ENCODE data around the gene LRRC34.
A peak's percentile ranks its signal among the peaks of the same experiment; 100 is the strongest.

LRRC34 gene

DNA sequence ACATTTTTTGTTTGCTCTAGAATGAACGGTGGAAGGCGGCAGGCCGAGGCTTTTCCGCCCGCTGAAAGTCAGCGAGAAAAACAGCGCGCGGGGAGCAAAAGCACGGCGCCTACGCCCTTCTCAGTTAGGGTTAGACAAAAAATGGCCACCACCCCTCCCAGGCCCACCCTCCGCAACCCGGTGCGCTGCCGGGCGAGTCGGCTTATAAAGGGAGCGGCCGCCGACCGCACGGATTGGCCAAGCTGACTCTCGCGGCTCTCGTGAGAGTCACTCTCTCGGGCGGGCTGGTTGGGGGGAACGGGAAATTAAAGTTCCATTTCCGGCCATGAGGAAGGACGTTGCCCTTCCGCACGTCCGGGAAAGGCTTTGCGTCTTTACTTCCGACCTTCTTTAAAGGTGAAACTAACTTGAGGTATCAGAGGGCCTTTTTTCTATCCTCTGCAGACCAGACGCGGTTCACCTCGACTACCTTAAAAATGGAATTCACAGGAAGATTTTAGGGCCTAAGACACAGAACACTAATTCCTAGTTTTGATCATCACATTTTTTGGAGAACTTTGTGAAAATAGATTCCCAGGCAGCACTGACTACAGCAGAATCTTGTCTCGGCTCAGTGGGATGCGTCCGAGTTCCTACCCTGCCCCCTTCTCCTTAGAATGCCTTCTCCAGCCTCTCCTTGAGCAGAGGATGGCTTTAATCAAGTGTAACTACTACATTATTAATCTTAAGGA lies 47.7 kb downstream of the LRRC34 start, which contains the start of gene TERC:
TSS of gene TERC (minus strand) at position 179 of the 731 bp plus-strand sequence.
- peak; percentile 87 to 92 (median 92) for DNase-seq

DNA sequence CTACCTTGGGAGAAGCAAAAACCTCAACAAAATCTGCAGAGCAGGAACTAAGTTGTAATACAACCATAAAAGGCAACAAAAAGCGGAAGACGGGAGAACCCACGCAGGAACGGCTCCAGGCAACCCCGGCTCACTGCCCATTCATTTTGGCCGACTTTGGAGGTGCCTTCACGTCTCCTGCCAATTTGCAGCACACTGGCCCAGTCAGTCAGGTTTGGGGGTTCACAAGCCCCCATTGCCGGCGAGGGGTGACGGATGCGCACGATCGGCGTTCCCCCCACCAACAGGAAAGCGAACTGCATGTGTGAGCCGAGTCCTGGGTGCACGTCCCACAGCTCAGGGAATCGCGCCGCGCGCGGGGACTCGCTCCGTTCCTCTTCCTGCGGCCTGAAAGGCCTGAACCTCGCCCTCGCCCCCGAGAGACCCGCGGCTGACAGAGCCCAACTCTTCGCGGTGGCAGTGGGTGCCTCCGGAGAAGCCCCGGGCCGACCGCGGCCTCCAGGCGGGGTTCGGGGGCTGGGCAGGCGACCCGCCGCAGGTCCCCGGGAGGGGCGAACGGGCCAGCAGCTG lies 48.3 kb downstream of the LRRC34 start:
- peak; percentile 77 to 89 (median 87) for DNase-seq

DNA sequence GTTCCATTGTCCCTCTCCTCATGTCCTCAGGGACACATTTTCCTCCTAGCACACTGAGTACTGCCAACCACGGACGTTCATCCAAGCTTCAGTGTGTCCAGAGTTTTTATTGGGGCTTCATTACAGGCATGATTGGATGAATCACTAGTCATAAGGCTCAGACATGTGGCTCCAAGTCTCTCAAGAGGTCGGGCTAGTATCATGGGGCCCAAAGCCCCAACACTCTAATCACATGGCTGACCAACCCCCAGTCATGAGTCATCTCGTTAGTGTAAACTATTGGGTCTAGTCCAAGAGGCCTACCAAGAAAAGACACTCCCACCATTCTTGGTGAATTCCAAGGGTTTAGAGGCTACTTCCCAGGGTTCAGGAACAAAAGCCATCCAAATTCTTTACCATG lies 52.2 kb downstream of the LRRC34 start:
- peak in 1 of 4 experiments; percentile 18 for DNase-seq

DNA sequence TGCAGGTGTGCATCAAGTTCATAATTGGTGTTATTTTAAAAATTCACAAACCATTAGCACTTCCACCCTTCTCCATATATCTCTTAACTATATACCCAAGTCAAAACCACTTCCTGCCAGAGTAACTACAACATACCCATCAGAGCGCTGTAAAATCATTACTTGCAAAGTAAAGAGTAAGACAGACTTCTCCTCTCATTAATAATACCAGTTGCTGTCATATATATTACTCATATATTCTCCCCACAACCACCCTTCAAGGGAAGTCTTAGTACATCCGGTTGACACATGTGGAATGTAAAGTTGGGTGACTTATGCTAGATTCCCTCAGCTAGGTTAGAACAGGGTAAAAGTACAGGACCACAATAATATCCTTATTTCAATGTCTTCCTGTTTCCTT lies 53.4 kb downstream of the LRRC34 start:
- DNase-seq = peak in 1 of 4 experiments; percentile 43

DNA sequence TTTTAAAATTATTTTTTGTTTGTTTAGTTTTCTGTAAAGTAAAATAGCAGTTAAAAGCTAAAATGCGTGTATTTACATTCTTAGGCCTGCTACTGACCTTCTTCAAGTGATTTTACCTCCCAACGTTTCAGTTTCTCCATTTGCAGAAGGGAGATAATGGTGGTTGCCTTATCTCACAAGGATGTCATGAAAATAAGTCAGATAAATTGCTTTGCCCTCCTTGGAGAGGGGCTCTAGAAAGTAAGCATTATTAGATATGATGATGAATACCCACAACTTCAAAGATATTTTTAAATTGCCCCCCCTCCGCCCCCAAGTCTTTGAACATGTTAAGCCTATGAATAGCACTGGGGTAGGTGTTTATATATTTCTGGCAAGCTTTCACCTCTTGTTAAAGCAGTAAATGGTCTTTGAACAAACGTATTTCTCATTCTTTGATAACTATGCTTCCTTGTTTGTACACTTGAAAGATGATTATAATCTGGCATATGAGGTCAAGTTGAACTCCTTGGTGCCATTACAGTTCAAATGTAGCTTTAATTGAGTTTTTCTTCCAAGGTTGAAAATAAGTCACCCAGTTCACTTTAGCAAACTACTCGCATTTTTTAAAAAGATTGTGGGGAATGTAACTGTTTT lies 54.2 kb downstream of the LRRC34 start:
- no peak for DNase-seq

DNA sequence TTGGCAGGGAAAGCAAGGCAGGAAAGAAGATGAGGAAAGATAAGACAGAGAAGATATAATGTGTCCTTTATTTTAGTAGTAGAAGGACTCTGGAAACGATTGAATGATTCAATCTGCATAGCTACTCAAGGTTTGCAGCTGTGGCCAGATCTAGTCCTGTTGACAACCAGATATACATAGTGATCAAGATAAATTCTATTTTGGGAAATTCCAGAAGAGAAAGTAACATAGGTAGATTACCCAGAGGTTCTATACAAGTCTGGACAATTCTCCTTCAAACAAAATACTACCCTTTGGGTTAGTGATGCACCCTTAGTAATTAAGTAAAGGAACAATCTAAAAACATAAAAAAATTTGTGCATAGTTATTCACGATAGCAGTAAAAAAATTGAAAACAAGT lies 57.2 kb downstream of the LRRC34 start:
- DNase-seq = no peak

DNA sequence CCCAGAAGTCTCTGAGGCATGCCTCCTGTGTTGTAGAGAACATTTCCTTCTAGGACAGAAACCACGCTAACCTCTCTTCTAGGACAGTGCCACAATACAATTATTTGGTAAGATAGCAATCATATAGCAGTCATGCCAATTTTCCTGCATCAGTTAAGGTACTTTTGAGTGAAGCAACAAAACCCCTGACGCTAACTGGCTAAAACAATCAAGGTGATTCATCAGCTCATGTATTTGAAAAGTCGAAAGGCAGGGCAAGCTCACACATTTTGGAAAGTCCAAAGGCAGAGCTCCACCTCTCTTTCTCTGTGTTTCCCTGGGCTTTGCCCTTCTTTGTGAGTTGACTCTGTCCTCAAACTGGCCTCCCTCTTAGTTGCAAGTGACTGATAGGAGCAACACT lies 58.0 kb downstream of the LRRC34 start:
- DNase-seq = no peak

DNA sequence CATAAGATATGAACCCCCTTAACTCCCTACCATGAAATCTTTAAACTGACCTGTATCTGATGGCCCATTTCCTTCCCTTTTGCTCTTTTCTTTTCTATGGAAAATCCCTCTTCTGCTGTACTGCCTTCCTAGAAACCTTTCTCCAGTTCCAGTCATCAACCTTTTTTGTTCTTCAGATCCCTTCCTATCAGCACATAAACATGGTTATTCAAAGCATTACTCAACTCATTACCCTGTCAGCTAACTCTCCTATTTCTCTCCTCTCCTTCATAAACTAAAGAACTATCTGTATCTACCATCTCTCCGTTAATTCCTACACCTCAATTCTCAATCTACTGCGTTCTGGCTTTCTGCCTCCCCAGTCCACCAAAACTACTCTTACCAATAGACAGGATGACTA lies 60.8 kb downstream of the LRRC34 start:
- DNase-seq = no peak

DNA sequence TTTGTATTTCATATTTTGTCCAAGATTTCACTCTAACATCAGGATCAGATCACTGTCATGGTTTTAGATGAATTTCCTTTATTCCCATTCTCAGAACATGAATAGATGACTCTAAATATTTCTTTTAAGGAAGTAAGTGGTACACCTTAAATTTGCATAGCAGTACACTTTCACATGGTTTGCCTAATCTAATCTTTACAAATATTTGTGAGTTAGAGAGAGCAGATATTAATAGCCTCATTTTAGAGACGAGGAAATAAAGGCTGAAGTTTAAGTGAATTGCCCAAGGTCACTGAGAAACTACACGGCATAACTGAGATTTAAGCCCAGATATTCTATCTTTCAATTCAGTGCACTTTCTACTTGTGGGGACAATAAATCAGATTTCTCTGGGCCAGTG lies 62.0 kb downstream of the LRRC34 start:
- no peak for DNase-seq

DNA sequence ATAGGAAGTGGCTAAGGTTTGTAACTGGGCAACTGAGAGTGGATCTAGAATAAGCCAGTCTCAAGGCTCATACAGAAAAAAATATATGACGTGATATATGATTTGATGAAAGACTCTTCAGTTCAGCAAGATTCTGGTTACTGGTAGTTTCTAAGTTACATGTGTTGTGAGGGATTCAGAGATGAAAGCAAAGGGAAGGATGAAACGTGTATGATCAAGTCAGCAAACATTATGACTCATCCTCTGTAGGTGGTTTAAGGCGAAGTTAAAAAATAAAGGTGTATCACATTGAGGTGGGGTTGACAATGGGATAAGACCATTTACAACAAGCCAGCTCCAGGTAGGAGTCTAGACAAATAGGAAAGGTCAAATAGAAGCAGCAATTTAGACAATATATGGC lies 64.0 kb downstream of the LRRC34 start:
- DNase-seq = no peak

DNA sequence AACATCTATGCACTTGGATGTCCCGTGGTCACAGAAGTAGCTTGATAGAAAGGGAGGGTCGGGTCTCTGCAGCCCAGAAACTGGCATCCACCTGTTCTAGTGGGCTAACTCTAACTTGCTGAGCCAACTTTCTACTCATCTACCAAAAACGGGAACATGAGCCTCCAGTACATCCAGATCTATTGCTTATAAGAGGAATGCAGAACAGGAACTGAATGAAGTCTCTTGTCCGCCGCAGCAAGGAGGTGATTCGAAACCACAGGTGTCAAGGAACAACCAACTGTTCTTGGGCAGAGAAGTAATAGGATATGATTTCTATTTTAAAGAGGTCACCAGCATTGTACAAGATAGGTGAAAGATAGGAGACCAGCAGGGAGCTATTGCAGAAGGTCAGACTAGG lies 65.8 kb downstream of the LRRC34 start:
- peak in 3 of 4 experiments; percentile 7 to 34 (median 11) for DNase-seq

DNA sequence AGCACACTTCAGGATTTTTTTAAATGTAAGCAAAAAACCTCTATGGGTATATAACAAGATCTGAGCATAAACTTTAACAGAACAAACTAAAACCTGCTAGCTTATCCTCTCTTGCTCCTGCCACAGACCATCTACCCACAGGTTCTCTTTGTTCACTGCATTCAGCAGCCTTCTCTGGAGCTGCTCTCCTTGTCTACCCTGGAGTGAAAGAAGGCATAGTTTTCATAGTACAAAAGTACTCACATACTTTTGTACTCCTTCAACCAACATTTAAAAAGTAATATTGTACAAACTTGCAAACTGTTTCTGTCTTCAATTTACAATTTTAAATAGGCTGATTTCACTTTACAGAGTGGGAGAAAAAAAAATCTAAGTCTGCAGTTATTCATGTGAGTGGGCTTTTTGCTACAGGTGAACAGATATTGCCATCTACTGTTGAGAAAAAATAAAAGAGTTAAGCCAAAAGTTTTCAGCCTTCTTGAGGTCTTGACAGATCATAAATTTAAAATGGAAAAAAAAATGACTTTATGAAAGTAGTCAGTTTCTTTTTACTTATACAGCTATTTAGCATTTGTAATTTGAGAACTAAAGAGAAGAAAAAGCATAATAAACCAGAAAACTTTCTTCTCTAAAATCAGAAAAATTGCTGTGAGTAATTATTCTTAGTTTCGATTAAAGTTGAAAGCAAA lies 68.2 kb downstream of the LRRC34 start:
- no peak for DNase-seq
